SH-SY5Y (cell line): ENCODE data around the gene DNAH17.

Experiments used
- GATA2 ChIP-seq: IDR thresholded peaks from 2 replicates; pipeline ENCODE4 v1.6.1; 2011; ENCODE audit warnings: mild to moderate bottlenecking, low read depth, low read length
- GATA3 ChIP-seq: IDR thresholded peaks from 2 replicates; pipeline ENCODE4 v1.6.1; 2011; ENCODE audit warnings: low read depth, mild to moderate bottlenecking, low read length, moderate library complexity

GRCh38 chr17:78610951-78611511 lies 33.8 kb upstream of the DNAH17 start:
- TF ChIP-seq GATA3 (no peak), GATA2 (no peak)
